Common myeloid progenitor, CD34-positive (primary cell): ENCODE measurements around the gene FREM2.

Experiments used
- CTCF ChIA-PET: fragments of 350-600 bp; sonication (Branson Sonifier 250); formaldehyde crosslinking; loops from one replicate; lab custom pipeline; 2021; ENCODE audit warnings: antibody characterized with exemption; lab: Charles Lee
- POLR2A ChIA-PET: fragments of 350-600 bp; sonication (Branson Sonifier 250); formaldehyde crosslinking; loops from one replicate; lab custom pipeline; 2021; ENCODE audit warnings: antibody characterized with exemption; lab: Charles Lee
- DNase-seq, 3 donors: peaks; one replicate each; pipeline versions ENCODE4 v3.0.0 to v3.0.0-alpha.2; 2013
- H3K27ac ChIP-seq, 2 experiments: 1 replicate in 1 of 2; 2 replicates in 1 of 2; pipeline ENCODE4 v1.7.0; 2013; ENCODE audit warnings: inconsistent platforms in 2 of 2, low read length in 2 of 2, mild to moderate bottlenecking in 2 of 2, low read depth in 1 of 2, moderate library complexity in 1 of 2; ENCODE audit not compliant: severe bottlenecking in 2 of 2, insufficient read depth in 1 of 2, poor library complexity in 1 of 2
- H3K27me3 ChIP-seq, 5 experiments: replicated peaks in 2 of 5; 1 replicate in 3 of 5; 2 replicates in 2 of 5; pipeline versions ENCODE4 v1.6.1 to v1.7.0; 2013; ENCODE audit warnings: low read length in 4 of 5, mild to moderate bottlenecking in 2 of 5, moderate library complexity in 2 of 5, inconsistent platforms in 1 of 5; ENCODE audit not compliant: insufficient read depth in 5 of 5, control insufficient read depth in 4 of 5
- H3K36me3 ChIP-seq, 4 experiments: 1 replicate in 2 of 4; 2 replicates in 2 of 4; pipeline versions ENCODE4 v1.6.1 to v1.7.0; 2013; ENCODE audit warnings: low read length in 3 of 4, control low read depth in 1 of 4, mild to moderate bottlenecking in 1 of 4; ENCODE audit not compliant: control insufficient read depth in 4 of 4, insufficient read depth in 4 of 4
- H3K4me1 ChIP-seq, 4 experiments: 1 replicate in 3 of 4; 2 replicates in 1 of 4; pipeline versions ENCODE4 v1.6.1 to v1.7.1; 2013; ENCODE audit warnings: low read length in 3 of 4, mild to moderate bottlenecking in 3 of 4, control low read depth in 1 of 4, inconsistent platforms in 1 of 4, moderate library complexity in 1 of 4; ENCODE audit not compliant: control insufficient read depth in 4 of 4, insufficient read depth in 4 of 4; ENCODE audit errors: control extremely low read depth in 1 of 4
- H3K4me3 ChIP-seq, 7 experiments: 1 replicate in 4 of 7; 2 replicates in 3 of 7; pipeline versions ENCODE4 v1.5.1 to v1.7.0; 2013; ENCODE audit warnings: mild to moderate bottlenecking in 7 of 7, low read length in 6 of 7, moderate library complexity in 6 of 7, inconsistent platforms in 2 of 7, low read depth in 2 of 7, control low read depth in 1 of 7; ENCODE audit not compliant: insufficient read depth in 4 of 7, control insufficient read depth in 1 of 7; ENCODE audit errors: extremely low read depth in 1 of 7
- H3K9me3 ChIP-seq, 5 experiments: 1 replicate in 4 of 5; 2 replicates in 1 of 5; pipeline versions ENCODE4 v1.6.1 to v1.7.1; 2013; ENCODE audit warnings: low read length in 4 of 5, mild to moderate bottlenecking in 2 of 5, inconsistent platforms in 1 of 5, low read depth in 1 of 5, moderate library complexity in 1 of 5; ENCODE audit not compliant: control insufficient read depth in 4 of 5, insufficient read depth in 2 of 5; ENCODE audit errors: control extremely low read depth in 1 of 5
- WGBS: methylation state at CpG from one replicate; pipeline ENCODE4 v1.1.5; 2013; ENCODE audit not compliant: insufficient coverage; 5-methylcytosine and 5-hydroxymethylcytosine counted together

The FREM2 gene

GRCh38 chr13:38671980-38672379 is 14.9 kb upstream of the FREM2 start:
- peaks cover 0 to 3% (median 0%) of the 10 kb centered on the region in 5 experiments for H3K27me3 ChIP-seq
- POLR2A ChIA-PET = no interaction called here
- DNase-seq = no peak
- no peaks in the 10 kb centered on the region for H3K4me1 ChIP-seq
- CTCF ChIA-PET = no interaction called here
- no peak overlapping the region for H3K27ac ChIP-seq
- H3K36me3 ChIP-seq = no peaks in the 10 kb centered on the region
- no peaks in the 10 kb centered on the region for H3K9me3 ChIP-seq
- H3K4me3 ChIP-seq = no peak overlapping the region
- WGBS = 100% methylated on average over 1 of the region's 2 CpGs

GRCh38 chr13:38674208-38674607 is 12.7 kb upstream of the FREM2 start:
- H3K36me3 ChIP-seq = no peaks in the 10 kb centered on the region
- DNase-seq = no peak
- ChIA-PET CTCF (no interaction called here), POLR2A (no interaction called here)
- H3K4me1 ChIP-seq = no peaks in the 10 kb centered on the region
- no peak overlapping the region for H3K4me3 ChIP-seq
- H3K27ac ChIP-seq = no peak overlapping the region
- no peaks in the 10 kb centered on the region for H3K9me3 ChIP-seq
- peaks cover 0 to 7% (median 0%) of the 10 kb centered on the region in 5 experiments for H3K27me3 ChIP-seq
- no CpG with 5 or more reads among the region's 4 CpGs for WGBS

GRCh38 chr13:38680912-38681311 is 6.0 kb upstream of the FREM2 start:
- CTCF ChIA-PET = no interaction called here
- no peak overlapping the region for H3K4me3 ChIP-seq
- DNase-seq = no peak
- H3K9me3 ChIP-seq = peaks cover 0 to 1% (median 0%) of the 10 kb centered on the region in 5 experiments
- H3K4me1 ChIP-seq = no peaks in the 10 kb centered on the region
- no peaks in the 10 kb centered on the region for H3K36me3 ChIP-seq
- WGBS = no CpG with 5 or more reads among the region's 1 CpG
- H3K27ac ChIP-seq = no peak overlapping the region
- peaks cover 4 to 23% (median 11%) of the 10 kb centered on the region in 5 experiments for H3K27me3 ChIP-seq
- POLR2A ChIA-PET = no interaction called here

GRCh38 chr13:38684714-38685113 is 2.2 kb upstream of the FREM2 start:
- Histone ChIP-seq H3K27me3 (peaks cover 14 to 53% (median 20%) of the 10 kb centered on the region in 5 experiments), H3K9me3 (peaks cover 0 to 1% (median 0%) of the 10 kb centered on the region in 5 experiments), H3K36me3 (no peaks in the 10 kb centered on the region), H3K4me1 (peaks cover 0 to 20% (median 12%) of the 10 kb centered on the region in 4 experiments), H3K27ac (no peak overlapping the region), H3K4me3 (no peak overlapping the region)
- POLR2A ChIA-PET = no interaction called here
- DNase-seq = no peak
- CTCF ChIA-PET = interaction anchor here (1.3 kb wide), 1 partner anchor 79 kb away, joined by 5 read pairs; no protein-coding TSS in a partner anchor

- H3K4me3 ChIP-seq = no peak overlapping the region
- H3K27ac ChIP-seq = no peak overlapping the region
- ChIA-PET POLR2A (no interaction called here), CTCF (interaction anchor here (0.6 to 1.3 kb wide), 2 partner anchors 78 to 558 kb away, joined by 3 to 5 read pairs; no protein-coding TSS in a partner anchor)
- peaks cover 0 to 1% (median 0%) of the 10 kb centered on the region in 5 experiments for H3K9me3 ChIP-seq
- WGBS = 100% methylated on average over 2 of the region's 2 CpGs
- DNase-seq = no peak
- no peaks in the 10 kb centered on the region for H3K36me3 ChIP-seq
- peaks cover 14 to 54% (median 20%) of the 10 kb centered on the region in 5 experiments for H3K27me3 ChIP-seq
- H3K4me1 ChIP-seq = peaks cover 0 to 20% (median 12%) of the 10 kb centered on the region in 4 experiments
Measured at GRCh38 chr13:38685431-38685830, 1.4 kb upstream of the FREM2 start.

GRCh38 chr13:38685974-38686576 is 802 bp upstream of the FREM2 start:
- Histone ChIP-seq H3K36me3 (no peaks in the 10 kb centered on the region), H3K27me3 (peaks cover 13 to 54% (median 20%) of the 10 kb centered on the region in 5 experiments), H3K27ac (no peak overlapping the region), H3K4me3 (peak overlapping the region in 5 of 7 experiments; percentile 50 to 76 (median 66)), H3K4me1 (peaks cover 0 to 20% (median 12%) of the 10 kb centered on the region in 4 experiments), H3K9me3 (peaks cover 0 to 1% (median 0%) of the 10 kb centered on the region in 5 experiments)
- WGBS = 0% methylated on average over 14 of the region's 14 CpGs
- POLR2A ChIA-PET = no interaction called here
- DNase-seq = peak; percentile 35 to 46 (median 38)
- CTCF ChIA-PET = interaction anchor here (0.6 to 1.3 kb wide), 3 partner anchors 77 to 557 kb away, joined by 3 to 5 read pairs (median 3); no protein-coding TSS in a partner anchor
